GM11168 (cell line): Measurements from ENCODE around the gene PTPRG.

Experiments
- in situ Hi-C: fragments of 300-500 bp; cut with MboI; formaldehyde crosslinking; loops from one replicate; pipeline ENCODE4 v1.12.0; 2022; ENCODE audit warnings: low sequenced_read_pairs; ENCODE audit not compliant: unreplicated experiment

PTPRG gene

GRCh38 chr3:62056658-62057057, 495.3 kb downstream of the PTPRG start:
- in situ Hi-C loops = no loop called here

- in situ Hi-C loops = no loop called here
Observed at GRCh38 chr3:62057339-62058047, 496.1 kb downstream of the PTPRG start.

GRCh38 chr3:62065985-62066693, 504.8 kb downstream of the PTPRG start:
- in situ Hi-C loops = no loop called here

- in situ Hi-C loops = no loop called here
Observed at GRCh38 chr3:62068337-62068736, 507.0 kb downstream of the PTPRG start.

GRCh38 chr3:62070891-62071290, 509.5 kb downstream of the PTPRG start:
- in situ Hi-C loops = no loop called here

GRCh38 chr3:62073038-62073437, 511.7 kb downstream of the PTPRG start:
- in situ Hi-C loops = no loop called here

- in situ Hi-C loops = no loop called here
Observed at GRCh38 chr3:62084558-62084957, 523.2 kb downstream of the PTPRG start.

- in situ Hi-C loops = no loop called here
Observed at GRCh38 chr3:62088472-62089104, 527.2 kb downstream of the PTPRG start.

GRCh38 chr3:62090066-62090465, 528.7 kb downstream of the PTPRG start:
- in situ Hi-C loops = no loop called here

- in situ Hi-C loops = no loop called here
Observed at GRCh38 chr3:62090519-62090918, 529.1 kb downstream of the PTPRG start.

- in situ Hi-C loops = no loop called here
Observed at GRCh38 chr3:62093025-62093424, 531.7 kb downstream of the PTPRG start.

GRCh38 chr3:62094461-62094860, 533.1 kb downstream of the PTPRG start:
- in situ Hi-C loops = no loop called here

GRCh38 chr3:62095080-62095479, 533.7 kb downstream of the PTPRG start:
- in situ Hi-C loops = no loop called here

GRCh38 chr3:62095756-62096155, 534.4 kb downstream of the PTPRG start:
- in situ Hi-C loops = no loop called here

- in situ Hi-C loops = no loop called here
Observed at GRCh38 chr3:62096521-62096920, 535.1 kb downstream of the PTPRG start.

GRCh38 chr3:62097121-62097520, 535.8 kb downstream of the PTPRG start:
- in situ Hi-C loops = no loop called here

GRCh38 chr3:62098646-62099365, 537.4 kb downstream of the PTPRG start:
- in situ Hi-C loops = no loop called here

- in situ Hi-C loops = no loop called here
Observed at GRCh38 chr3:62100282-62100989, 539.1 kb downstream of the PTPRG start.

- in situ Hi-C loops = no loop called here
Observed at GRCh38 chr3:62101488-62101887, 540.1 kb downstream of the PTPRG start.

- in situ Hi-C loops = no loop called here
Observed at GRCh38 chr3:62103531-62103930, 542.2 kb downstream of the PTPRG start.
